ENCODE results near the gene ARRDC3.

- TF ChIP-seq CTCF (IDR thresholded peaks at IDR 0.05): no peak
- no peak for TF ChIP-seq POLR2A (IDR thresholded peaks at IDR 0.05)
Measured at GRCh38 chr5:91418158-91418557, 35.0 kb upstream of the ARRDC3 start.
